ENCODE measurements around the gene UBASH3A. TPM values are rescaled to one million over a fixed set of nuclear protein-coding genes. Genes with fewer than 3 reads are reported as not detected.

UBASH3A gene
- total RNA-seq, 1 experiment from 2014 or later: 0.07 TPM

DNA sequence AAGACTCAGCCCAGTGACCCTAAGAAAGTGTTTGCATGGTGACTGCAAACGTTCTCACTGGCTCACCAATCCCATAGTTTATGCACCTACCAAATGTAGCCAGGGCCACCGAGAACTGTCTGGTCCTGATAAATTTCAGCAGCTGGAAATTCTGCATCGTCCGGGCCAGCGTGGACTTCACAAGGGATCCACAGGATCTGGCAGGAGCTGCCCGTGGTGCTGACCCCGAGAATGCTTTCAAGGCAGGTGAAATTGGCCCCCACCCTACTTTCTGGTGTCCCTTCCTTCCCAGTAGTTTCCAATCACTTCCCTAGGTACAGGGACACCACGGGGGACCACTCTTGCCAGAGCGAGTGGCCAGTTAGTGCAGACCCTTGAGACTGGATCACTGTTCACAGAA lies 26.2 kb downstream of the UBASH3A start:
- POLR2A ChIA-PET: no interaction called here

More for the DNA sequence above, 26.2 kb downstream of the UBASH3A start:
- TF ChIP-seq, protein P1, sequence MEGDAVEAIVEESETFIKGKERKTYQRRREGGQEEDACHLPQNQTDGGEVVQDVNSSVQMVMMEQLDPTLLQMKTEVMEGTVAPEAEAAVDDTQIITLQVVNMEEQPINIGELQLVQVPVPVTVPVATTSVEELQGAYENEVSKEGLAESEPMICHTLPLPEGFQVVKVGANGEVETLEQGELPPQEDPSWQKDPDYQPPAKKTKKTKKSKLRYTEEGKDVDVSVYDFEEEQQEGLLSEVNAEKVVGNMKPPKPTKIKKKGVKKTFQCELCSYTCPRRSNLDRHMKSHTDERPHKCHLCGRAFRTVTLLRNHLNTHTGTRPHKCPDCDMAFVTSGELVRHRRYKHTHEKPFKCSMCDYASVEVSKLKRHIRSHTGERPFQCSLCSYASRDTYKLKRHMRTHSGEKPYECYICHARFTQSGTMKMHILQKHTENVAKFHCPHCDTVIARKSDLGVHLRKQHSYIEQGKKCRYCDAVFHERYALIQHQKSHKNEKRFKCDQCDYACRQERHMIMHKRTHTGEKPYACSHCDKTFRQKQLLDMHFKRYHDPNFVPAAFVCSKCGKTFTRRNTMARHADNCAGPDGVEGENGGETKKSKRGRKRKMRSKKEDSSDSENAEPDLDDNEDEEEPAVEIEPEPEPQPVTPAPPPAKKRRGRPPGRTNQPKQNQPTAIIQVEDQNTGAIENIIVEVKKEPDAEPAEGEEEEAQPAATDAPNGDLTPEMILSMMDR (IDR thresholded peaks at IDR 0.05 in 2 of 3, conservative IDR thresholded peaks at IDR 0.05 in 1 of 3; ENCODE audit: borderline replicate concordance in 1 of 3, insufficient read depth in 1 of 3, low read depth in 2 of 3, low read length in 2 of 3): no peak
- TF ChIP-seq SIN3A (IDR thresholded peaks at IDR 0.05; ENCODE audit: low read depth) (no peak), CBX3 (IDR thresholded peaks at IDR 0.05; ENCODE audit: low read depth) (no peak), RAD21 (IDR thresholded peaks at IDR 0.05; ENCODE audit: low read depth) (no peak), ZFX (IDR thresholded peaks at IDR 0.05) (no peak)
- TF ChIP-seq, protein P2, sequence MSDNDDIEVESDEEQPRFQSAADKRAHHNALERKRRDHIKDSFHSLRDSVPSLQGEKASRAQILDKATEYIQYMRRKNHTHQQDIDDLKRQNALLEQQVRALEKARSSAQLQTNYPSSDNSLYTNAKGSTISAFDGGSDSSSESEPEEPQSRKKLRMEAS (IDR thresholded peaks at IDR 0.05): no peak
- TF ChIP-seq, protein P3, sequence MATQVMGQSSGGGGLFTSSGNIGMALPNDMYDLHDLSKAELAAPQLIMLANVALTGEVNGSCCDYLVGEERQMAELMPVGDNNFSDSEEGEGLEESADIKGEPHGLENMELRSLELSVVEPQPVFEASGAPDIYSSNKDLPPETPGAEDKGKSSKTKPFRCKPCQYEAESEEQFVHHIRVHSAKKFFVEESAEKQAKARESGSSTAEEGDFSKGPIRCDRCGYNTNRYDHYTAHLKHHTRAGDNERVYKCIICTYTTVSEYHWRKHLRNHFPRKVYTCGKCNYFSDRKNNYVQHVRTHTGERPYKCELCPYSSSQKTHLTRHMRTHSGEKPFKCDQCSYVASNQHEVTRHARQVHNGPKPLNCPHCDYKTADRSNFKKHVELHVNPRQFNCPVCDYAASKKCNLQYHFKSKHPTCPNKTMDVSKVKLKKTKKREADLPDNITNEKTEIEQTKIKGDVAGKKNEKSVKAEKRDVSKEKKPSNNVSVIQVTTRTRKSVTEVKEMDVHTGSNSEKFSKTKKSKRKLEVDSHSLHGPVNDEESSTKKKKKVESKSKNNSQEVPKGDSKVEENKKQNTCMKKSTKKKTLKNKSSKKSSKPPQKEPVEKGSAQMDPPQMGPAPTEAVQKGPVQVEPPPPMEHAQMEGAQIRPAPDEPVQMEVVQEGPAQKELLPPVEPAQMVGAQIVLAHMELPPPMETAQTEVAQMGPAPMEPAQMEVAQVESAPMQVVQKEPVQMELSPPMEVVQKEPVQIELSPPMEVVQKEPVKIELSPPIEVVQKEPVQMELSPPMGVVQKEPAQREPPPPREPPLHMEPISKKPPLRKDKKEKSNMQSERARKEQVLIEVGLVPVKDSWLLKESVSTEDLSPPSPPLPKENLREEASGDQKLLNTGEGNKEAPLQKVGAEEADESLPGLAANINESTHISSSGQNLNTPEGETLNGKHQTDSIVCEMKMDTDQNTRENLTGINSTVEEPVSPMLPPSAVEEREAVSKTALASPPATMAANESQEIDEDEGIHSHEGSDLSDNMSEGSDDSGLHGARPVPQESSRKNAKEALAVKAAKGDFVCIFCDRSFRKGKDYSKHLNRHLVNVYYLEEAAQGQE (IDR thresholded peaks at IDR 0.05; ENCODE audit: low read depth): peak; percentile 56
- no peak for ATAC-seq
- Histone ChIP-seq H3K4me2 (ENCODE audit: low read length) (no peak overlapping the region), H3K79me2 (ENCODE audit: insufficient read depth, low read length) (no peaks in the 10 kb centered on the region), H4K20me1 (ENCODE audit: insufficient read depth) (no peaks in the 10 kb centered on the region), H3K4me3 (replicated peaks in 1 of 2; ENCODE audit: low read depth in 1 of 2, low read length in 2 of 2) (no peak overlapping the region), H3K9me2 (ENCODE audit: insufficient read depth) (no peaks in the 10 kb centered on the region), H3K4me1 (ENCODE audit: control insufficient read depth in 1 of 2, insufficient read depth in 2 of 2, low read length in 2 of 2) (0 out of 4 replicates have a peak, but pooled peaks cover 0 to 5% of the 10 kb centered on the region in 2 experiments), H3K36me3 (ENCODE audit: control insufficient read depth in 1 of 2, insufficient read depth in 2 of 2, low read length in 2 of 2) (no peaks in the 10 kb centered on the region), H3K27me3 (ENCODE audit: insufficient read depth, low read length) (peaks cover 42% of the 10 kb centered on the region; the same call in 1 of the 2 replicates), H3K27ac (ENCODE audit: low read depth, low read length) (no peak overlapping the region), H3K9ac (ENCODE audit: low read length) (no peak overlapping the region), H3K9me3 (ENCODE audit: control insufficient read depth in 1 of 2, insufficient read depth in 1 of 2, low read depth in 1 of 2, low read length in 2 of 2) (no peaks in the 10 kb centered on the region), H2AFZ (ENCODE audit: low read depth, low read length, poor library complexity, severe bottlenecking) (no peak overlapping the region)
- ChIA-PET CTCF (no interaction called here), RAD21 (ENCODE audit: low non-redundant PET in 1 of 2, low total read pairs in 2 of 2, uncharacterized antibody in 2 of 2, unreplicated experiment in 2 of 2) (no interaction called here)
- intact Hi-C loops (cut with micrococcal nuclease): no loop called here
- DNase-seq (ENCODE audit: low read depth, low spot score): no peak
- no TSS peak for BruUV-seq (replicated peaks)

Data from HCT116 (cell line).